CD4-positive, alpha-beta T cell treated with Interleukin-17A for 4 hours (primary cell): ENCODE results near the gene CHST6.
A peak's percentile ranks its signal among the peaks of the same experiment; 100 is the strongest.
"Not testable (repeated sequence)": the region's sequence is repeated elsewhere in the genome, so short reads cannot be mapped to it uniquely, and the experiment has no call there.

ENCODE experiments used
- DNase-seq: peaks from one replicate; pipeline ENCODE4 v3.0.0-alpha.2; 2020; ENCODE audit warnings: mixed read lengths

Gene CHST6

DNA sequence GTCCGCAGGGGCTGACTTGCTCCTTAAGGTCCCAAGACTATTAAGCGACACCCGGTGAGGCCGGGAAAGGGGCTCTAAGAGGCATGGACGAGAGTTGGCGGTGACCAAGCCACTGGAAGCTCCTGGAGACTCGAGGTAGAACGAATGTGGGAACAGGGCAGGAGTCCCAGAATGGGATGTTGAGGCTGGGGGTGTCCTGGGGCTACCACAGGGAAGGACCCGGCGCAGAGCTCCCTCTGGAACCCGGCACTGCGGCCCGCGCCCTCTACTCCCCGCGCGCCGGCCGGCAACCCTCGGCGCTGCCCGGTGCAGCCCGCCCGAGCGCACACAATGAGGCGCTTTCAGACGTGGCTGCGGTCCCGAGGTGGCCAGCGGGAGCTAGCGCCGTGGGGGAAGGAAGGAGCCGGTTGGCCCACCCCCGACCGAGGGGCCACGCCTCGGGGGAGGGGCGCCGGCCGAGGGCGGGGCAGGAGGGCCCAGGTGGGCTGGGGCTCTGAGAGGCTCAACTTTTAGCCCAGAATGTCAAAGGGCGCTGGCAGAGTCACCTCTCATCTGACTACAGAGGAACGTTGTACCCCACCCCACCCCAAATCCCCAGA, at the start of gene CHST6:
Gene CHST6 (minus strand): TSS at position 366 of the 599 bp plus-strand sequence. CDS start 15,613 bp downstream, outside the sequence.
- peak; percentile 35 for DNase-seq

GRCh38 chr16:75542462-75542861, 47.2 kb upstream of the CHST6 start:
- not testable (repeated sequence) for DNase-seq

DNA sequence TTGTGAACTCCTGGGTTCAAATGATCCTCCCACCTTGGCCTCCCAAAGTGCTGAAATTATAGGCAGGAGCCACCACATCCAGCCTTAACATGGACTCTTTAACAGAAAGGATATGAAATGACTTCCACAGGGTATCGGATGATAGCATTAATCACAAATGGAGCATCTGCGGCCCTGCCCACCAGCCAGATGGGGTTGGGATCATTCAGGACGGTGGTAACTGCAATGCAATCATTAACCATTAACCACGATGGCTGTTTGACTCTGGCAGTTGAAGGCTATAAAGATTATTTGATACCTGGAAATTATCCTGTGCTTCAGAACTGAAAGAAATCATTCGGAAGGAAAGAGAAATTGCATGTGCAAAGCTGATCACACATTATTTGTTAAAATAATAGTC, 46.0 kb upstream of the CHST6 start:
- DNase-seq: no peak

DNA sequence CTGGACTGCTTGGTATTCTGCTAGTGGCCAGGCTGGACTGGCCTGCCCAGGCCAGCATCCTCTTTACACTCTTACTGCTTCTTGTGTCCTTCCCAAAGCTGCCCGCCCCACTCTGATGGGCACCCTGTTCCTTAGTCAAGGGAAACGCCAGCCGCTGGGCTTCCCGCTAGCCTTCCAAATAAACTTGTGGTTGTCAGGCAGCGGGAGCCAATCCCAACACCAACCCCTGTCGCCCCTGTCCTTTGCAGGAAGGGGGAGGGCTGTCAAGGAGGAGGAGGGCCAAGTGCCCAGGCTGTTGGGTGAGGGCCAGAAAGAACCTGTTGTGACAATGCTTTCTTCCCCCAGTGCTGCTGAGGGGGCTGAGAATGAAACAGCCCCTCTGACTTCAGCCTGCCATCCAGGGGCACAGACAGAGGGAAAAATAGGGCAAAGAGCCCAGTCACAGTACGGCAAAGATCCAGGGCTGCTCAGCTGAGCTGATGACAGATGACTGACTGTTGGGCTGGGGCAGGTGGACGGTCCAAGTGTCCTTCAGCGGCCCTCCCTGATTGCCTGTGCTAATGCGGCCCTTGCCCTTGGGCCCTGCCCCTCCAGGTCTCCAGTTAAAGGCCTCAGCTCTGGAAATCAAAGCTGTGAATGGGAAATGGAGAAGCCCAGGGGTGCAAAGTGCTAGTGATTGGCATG, 43.8 kb upstream of the CHST6 start:
- not testable (repeated sequence) for DNase-seq

GRCh38 chr16:75537776-75538175, 42.5 kb upstream of the CHST6 start:
- no peak for DNase-seq

DNA sequence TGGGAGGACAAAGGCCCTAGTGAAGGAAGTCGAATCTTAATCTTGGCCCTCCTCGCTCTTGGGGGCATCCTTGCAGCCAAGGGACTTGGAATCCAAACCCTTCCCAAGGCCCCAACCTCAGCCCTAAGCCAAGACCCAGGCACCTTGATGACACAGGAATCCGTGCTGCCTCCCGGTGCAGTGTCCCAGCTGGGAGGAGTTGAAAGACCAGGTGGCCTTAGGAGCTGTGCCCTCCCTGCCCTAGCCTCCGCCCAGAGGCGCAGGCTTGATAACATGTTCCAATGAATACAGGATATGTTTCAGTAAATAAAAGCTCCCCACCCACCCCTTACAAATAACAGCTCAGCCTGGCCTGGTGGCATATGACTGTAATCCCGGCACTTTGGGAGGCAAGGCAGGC, 40.7 kb upstream of the CHST6 start, which contains the start of gene CHST5:
Gene CHST5 (minus strand): TSS at position 208 of the 400 bp plus-strand sequence. CDS start 5,724 bp downstream, outside the sequence.
- no peak for DNase-seq

DNA sequence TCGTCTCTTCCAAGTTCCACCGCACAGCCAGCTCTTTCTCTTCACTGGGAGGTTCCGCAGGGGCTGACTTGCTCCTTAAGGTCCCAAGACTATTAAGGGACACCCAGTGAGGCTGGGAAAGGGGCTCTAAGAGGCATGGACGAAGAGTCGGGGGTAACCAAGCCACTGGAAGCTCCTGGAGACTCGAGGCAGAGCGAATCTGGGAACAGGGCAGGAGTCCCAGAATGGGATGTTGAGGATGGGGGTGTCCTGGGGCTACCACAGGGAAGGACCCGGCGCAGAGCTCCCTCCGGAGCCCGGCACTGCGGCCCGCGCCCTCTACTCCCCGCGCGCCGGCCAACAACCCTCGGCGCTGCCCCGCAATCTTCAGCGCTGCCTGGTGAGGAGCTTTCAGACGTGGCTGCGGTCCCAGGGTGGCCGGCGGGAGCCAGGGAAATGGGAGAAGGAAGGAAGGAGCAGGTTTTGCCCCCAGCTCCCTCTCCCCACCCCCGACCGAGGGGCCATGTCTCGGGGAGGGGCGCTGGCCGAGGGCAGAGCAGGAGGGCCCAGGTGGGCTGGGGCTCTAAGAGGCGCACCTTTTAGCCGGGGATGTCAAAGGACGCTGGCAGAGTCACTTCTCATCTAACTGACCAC, 40.1 kb upstream of the CHST6 start:
- no peak for DNase-seq

GRCh38 chr16:75534560-75535205, 39.4 kb upstream of the CHST6 start:
- DNase-seq: no peak

DNA sequence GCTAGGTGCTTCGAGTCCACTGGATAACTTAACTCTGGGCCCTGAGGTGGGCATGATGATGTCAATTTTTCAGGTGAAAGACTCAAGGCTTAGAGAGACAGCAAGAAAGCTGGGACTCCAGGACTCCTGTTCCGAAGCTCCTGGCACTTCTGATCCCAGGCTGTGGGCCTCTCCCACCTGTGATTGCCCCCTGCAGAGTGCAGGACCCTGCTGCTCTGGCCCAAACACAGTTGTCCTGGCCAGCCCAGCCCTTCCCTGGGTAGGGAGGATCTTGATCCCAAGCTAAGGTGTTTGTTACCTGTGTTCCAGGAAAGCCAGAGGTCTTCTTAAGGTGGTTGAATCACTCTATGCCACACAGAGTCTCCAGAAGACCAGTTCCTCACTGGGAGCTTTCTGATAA, 37.5 kb upstream of the CHST6 start:
- no peak for DNase-seq

DNA sequence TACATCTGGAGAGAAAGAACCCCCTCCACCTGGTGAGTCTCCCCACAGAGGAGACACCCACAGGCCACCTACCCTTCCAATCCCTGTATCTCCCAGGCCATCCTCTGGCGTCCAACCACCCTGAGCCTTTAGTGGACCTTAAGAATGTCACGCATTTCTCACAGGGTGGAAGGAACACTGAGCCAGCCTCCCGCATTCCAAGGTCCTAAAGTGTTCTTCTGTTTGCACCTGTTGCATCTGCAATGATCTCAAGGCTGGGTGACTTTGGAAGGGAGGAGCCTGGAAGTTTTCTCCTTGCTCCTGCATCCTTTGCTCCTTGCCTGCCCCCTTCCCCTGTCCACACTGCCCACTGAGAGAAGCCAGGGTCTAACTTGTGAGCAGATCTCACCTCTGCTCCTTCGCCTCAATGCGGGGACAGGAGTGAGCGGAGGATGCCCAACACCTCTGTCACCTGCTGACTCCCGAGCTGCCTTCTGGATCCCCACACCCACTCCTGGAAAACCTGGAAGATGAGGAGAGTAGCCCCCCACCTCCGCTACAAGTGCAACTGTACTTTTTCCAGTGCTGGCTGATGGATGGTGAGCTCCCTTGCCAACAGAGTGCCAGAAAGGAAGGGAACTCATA, 37.0 kb upstream of the CHST6 start:
- no peak for DNase-seq

DNA sequence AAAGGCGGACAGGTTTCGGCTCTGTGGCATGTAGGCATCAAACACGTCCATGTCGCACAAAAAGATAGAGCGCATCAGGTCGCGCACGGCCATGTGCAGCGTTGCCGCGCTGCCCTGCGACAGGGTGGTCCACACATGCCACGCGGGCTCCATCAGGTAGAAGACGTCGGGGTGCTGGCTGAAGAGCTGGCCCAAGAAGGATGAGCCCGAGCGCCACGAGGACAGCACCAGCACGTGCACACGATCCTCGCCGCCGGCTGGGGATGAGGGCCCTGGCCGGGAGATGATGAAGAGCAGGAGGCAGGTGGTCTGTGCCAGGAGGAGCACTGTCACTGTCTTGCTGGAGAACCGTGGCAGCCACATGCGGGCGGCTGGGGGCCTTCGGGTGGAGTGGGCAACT, 34.7 kb upstream of the CHST6 start:
- no peak for DNase-seq

- DNase-seq: no peak
Observed at GRCh38 chr16:75529056-75529905, 34.0 kb upstream of the CHST6 start.

DNA sequence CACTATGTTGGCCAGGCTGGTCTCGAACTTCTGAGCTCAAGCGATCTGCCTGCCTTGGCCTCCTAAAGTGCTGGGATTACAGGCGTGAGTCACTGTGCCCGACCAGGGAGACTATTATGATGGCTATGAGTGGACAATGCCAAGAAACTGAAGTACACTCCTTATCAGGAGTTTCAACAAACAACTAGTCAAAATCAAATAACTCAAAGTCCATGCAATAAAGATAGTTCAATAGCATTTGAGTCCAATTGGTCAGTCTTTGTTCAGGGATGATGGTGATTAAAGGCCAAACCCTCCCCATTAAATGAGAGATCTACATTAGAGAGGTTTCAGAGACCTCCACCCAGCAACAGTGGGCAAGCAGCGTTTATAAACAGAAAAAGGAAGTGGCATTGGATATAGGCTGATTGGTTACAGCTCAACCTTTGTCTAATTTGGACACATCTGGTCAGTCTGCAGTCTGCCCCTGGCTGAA, 32.6 kb upstream of the CHST6 start:
- no peak for DNase-seq

- no peak for DNase-seq
Observed at GRCh38 chr16:75526032-75526790, 31.0 kb upstream of the CHST6 start.

- no peak for DNase-seq
Observed at GRCh38 chr16:75519175-75519574, 23.9 kb upstream of the CHST6 start.

DNA sequence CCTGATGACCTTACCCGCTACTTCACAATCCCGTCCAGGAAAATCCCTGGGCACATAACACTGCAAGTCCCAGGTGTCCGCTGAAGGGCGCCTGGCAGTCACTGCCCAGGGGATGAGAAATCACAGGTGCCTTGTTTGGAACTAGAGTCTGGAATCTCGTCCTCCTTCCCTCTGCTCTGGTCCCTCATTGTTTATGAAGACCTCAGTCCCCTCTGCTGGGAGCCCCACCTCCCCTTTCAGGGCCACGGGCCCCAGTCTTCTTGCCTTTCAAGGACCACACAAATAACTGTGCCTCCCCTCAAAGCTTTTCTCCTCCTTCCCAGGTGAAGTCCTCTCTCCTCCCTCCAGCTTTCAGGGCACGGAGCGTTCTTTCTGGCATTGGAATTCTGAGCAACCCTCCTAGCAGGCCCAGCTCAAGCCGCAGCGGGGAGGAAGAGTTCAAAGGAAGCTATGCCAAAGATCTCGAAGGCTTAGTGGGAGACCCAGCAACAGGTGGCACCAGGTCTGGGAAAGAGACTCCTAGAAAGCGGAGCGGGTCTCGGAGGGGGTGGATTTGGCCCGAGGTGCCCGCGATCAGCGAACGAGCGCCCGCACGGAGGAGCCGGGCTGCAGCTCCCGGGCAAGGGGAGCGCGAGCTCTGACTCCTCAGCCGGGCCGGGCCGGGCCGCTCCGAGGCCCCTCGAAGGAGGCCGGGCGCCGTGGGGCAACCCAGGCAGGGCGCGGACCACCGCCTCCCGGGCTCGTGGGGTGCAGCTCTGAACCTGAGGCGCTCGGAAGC, 21.1 kb upstream of the CHST6 start:
- peak; percentile 46 for DNase-seq

GRCh38 chr16:75514296-75514695, 19.1 kb upstream of the CHST6 start:
- no peak for DNase-seq

- DNase-seq: no peak
Observed at GRCh38 chr16:75506574-75506973, 11.3 kb upstream of the CHST6 start.

DNA sequence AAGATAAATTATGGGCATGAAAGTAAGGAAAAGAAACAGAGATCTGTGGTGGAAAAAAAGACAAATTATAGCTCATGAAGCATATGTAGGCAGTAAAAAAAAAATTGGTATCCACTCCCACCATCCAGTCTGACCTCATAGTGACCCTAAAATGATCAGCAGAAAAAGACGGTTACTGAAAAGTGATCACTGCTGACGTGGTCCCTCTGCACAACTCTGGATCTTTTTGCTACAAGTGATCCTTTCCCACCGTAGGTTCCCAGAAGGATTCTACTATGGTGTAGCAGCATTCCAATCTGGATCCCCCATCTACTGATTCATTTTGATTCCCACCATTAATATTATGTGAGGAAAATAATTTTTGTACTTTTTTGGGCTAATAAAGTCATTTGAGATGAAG, 10.9 kb upstream of the CHST6 start:
- no peak for DNase-seq

DNA sequence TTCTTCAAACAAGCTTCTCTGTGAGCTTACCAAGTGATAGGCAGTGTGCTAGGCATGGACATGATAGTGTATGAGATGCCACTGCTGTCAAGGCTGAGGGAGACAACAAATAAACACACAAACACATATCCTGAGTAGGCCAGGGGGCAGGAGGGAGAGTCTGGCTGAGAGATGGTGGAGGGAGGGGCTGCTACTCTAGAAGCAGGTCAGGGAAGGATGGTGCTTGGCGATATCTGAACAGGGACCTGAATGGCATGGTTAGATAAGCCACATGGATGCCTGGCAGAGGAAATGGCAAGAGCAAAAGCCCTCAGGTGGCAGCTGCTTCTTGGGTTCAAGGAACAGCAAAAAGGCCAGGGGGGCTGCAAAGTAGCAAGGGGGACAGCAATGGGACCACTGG, 8.6 kb upstream of the CHST6 start:
- no peak for DNase-seq
